Liver (tissue), 9 donors: Measurements from ENCODE around the gene CXorf38. TPM values are rescaled to one million over a fixed set of nuclear protein-coding genes. Genes with fewer than 3 reads are reported as not detected.
"Not testable (repeated sequence)": the region's sequence is repeated elsewhere in the genome, so short reads cannot be mapped to it uniquely, and the experiment has no call there.

ENCODE experiments used
- DNase-seq: peaks from one replicate; pipeline ENCODE4 v3.0.0-alpha.2; 2017; ENCODE audit warnings: low spot score
- H3K27ac ChIP-seq, 2 donors: one replicate each; pipeline ENCODE4 v1.7.0; 2013; ENCODE audit warnings: inconsistent platforms in 2 of 2, low read length in 2 of 2, control low read depth in 1 of 2, low read depth in 1 of 2, mild to moderate bottlenecking in 1 of 2
- H3K27me3 ChIP-seq, 4 donors: one replicate each; pipeline versions ENCODE4 v1.6.1 to v1.7.0; 2013; ENCODE audit warnings: low read length in 3 of 4, inconsistent platforms in 1 of 4, mild to moderate bottlenecking in 1 of 4, moderate library complexity in 1 of 4; ENCODE audit not compliant: control insufficient read depth in 4 of 4, insufficient read depth in 4 of 4
- H3K36me3 ChIP-seq, 4 donors: one replicate each; pipeline versions ENCODE4 v1.6.1 to v1.7.0; 2013; ENCODE audit warnings: low read length in 3 of 4, mild to moderate bottlenecking in 3 of 4, low read depth in 1 of 4, moderate library complexity in 1 of 4; ENCODE audit not compliant: control insufficient read depth in 4 of 4, insufficient read depth in 3 of 4
- H3K4me1 ChIP-seq, 4 donors: one replicate each; pipeline versions ENCODE4 v1.6.1 to v1.7.0; 2013; ENCODE audit warnings: low read length in 3 of 4, mild to moderate bottlenecking in 3 of 4, moderate library complexity in 1 of 4; ENCODE audit not compliant: control insufficient read depth in 4 of 4, insufficient read depth in 4 of 4
- H3K4me3 ChIP-seq, 3 donors: one replicate each; pipeline versions ENCODE4 v1.6.1 to v1.7.0; 2013; ENCODE audit warnings: low read length in 3 of 3, control low read depth in 1 of 3, low read depth in 1 of 3, mild to moderate bottlenecking in 1 of 3
- H3K9ac ChIP-seq, 2 donors: one replicate each; pipeline ENCODE4 v1.7.0; 2013; ENCODE audit warnings: low read length in 2 of 2, mild to moderate bottlenecking in 2 of 2, moderate library complexity in 2 of 2, control low read depth in 1 of 2, low read depth in 1 of 2
- H3K9me3 ChIP-seq, 4 donors: one replicate each; pipeline versions ENCODE4 v1.6.1 to v1.7.0; 2013; ENCODE audit warnings: low read length in 3 of 4; ENCODE audit not compliant: control insufficient read depth in 4 of 4
- ATF3 ChIP-seq: IDR thresholded peaks from 2 replicates; pipeline ENCODE4 v1.6.1; 2016; ENCODE audit warnings: antibody characterized with exemption
- GABPA ChIP-seq, 2 donors: IDR thresholded peaks in 1 of 2; conservative IDR thresholded peaks in 1 of 2; 2 replicates each; pipeline ENCODE4 v1.6.1; 2016; ENCODE audit warnings: antibody characterized with exemption in 2 of 2, mild to moderate bottlenecking in 1 of 2, moderate library complexity in 1 of 2
- JUND ChIP-seq, 2 donors: IDR thresholded peaks; 2 replicates each; pipeline ENCODE4 v1.6.1; 2016; ENCODE audit warnings: antibody characterized with exemption in 2 of 2
- REST ChIP-seq: IDR thresholded peaks from 2 replicates; pipeline ENCODE4 v1.6.1; 2016; ENCODE audit warnings: antibody characterized with exemption, mild to moderate bottlenecking
- TAF1 ChIP-seq: conservative IDR thresholded peaks from 2 replicates; pipeline ENCODE4 v1.6.1; 2016; ENCODE audit warnings: antibody characterized with exemption, mild to moderate bottlenecking
- WGBS: extraction: QIAGEN DNeasy Blood & Tissue Kit; methylation state at CpG from one replicate; pipeline ENCODE4 v1.1.7; 2013; 5-methylcytosine and 5-hydroxymethylcytosine counted together
- polyA plus RNA-seq, 2 donors: library from polyadenylated mRNA; stranded (reverse) in 1 of 2; unstranded in 1 of 2; fragments of 200-250 nt in 1 of 2; fragments of >200 nt in 1 of 2; fragmentation: Nextera tagmentation in 1 of 2; extraction: Ambion mirVana in 1 of 2; gene quantifications; one replicate each; pipeline versions ENCODE4 v1.2.1 to v1.2.3, GENCODE V29; 2013 to 2015
- total RNA-seq, 2 donors: library from RNA; depleted of rRNA; stranded (reverse); fragments of >200 nt; gene quantifications; one replicate each; pipeline ENCODE4 v1.2.3, GENCODE V29; 2014
- TF ChIP-seq, protein P1 (sequence below): IDR thresholded peaks from 2 replicates; pipeline ENCODE4 v1.6.1; 2016; ENCODE audit warnings: antibody characterized with exemption
- donor health status: healthy.
- donor health status: healthy.
- donor health status: healthy.
- donor health status: healthy.
- donor health status: healthy.

Gene CXorf38
- total and polyA plus RNA-seq, 4 donors, result 3.7 to 8.3 (median 5.7) TPM

- 18% methylated on average over 1 of the region's 1 CpG for WGBS
- not testable (repeated sequence) for H3K4me1 ChIP-seq, H3K9ac ChIP-seq, DNase-seq, H3K4me3 ChIP-seq, H3K27ac ChIP-seq, H3K27me3 ChIP-seq, H3K9me3 ChIP-seq
- H3K36me3 ChIP-seq, result peaks cover 0 to 10% (median 5%) of the 10 kb centered on the region in 4 donors
Measured at GRCh38 chrX:40587623-40588022, 59.7 kb downstream of the CXorf38 start.

DNA sequence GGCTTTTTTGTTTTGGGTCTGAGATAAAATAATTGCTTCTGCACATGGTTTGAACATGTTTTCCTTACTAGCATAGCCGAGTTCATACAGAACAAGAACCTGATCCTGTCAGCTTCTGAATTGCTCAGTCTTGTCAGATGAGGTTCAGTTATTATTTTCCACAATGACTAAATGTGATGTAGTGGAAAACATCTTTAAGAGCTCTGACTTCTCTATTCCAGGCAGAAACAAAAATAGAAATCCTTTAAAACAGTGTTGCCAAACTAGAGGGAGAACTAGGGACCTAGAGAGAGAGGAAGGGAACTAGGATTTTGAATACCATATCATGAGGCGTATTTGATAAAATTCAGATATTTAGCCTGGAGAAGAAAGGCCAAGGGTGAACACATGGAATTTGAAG lies 64.5 kb downstream of the CXorf38 start:
- H3K4me1 ChIP-seq, result peaks cover 0 to 13% (median 3%) of the 10 kb centered on the region in 4 donors
- H3K9me3 ChIP-seq, result no peaks in the 10 kb centered on the region
- H3K27ac ChIP-seq, result no peak overlapping the region
- no peak overlapping the region for H3K4me3 ChIP-seq
- no peak for DNase-seq
- 87% methylated on average over 2 of the region's 2 CpGs for WGBS
- H3K9ac ChIP-seq, result no peak overlapping the region
- H3K27me3 ChIP-seq, result no peaks in the 10 kb centered on the region
- TF ChIP-seq ATF3, result no peak
- TF ChIP-seq, protein P1, sequence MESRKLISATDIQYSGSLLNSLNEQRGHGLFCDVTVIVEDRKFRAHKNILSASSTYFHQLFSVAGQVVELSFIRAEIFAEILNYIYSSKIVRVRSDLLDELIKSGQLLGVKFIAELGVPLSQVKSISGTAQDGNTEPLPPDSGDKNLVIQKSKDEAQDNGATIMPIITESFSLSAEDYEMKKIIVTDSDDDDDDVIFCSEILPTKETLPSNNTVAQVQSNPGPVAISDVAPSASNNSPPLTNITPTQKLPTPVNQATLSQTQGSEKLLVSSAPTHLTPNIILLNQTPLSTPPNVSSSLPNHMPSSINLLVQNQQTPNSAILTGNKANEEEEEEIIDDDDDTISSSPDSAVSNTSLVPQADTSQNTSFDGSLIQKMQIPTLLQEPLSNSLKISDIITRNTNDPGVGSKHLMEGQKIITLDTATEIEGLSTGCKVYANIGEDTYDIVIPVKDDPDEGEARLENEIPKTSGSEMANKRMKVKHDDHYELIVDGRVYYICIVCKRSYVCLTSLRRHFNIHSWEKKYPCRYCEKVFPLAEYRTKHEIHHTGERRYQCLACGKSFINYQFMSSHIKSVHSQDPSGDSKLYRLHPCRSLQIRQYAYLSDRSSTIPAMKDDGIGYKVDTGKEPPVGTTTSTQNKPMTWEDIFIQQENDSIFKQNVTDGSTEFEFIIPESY, result no peak
- no peak for TF ChIP-seq JUND (IDR thresholded peaks at IDR 0.05)
- no peak for TF ChIP-seq TAF1
- no peak for TF ChIP-seq GABPA (IDR thresholded peaks at IDR 0.05 in 1 of 2, conservative IDR thresholded peaks at IDR 0.05 in 1 of 2)
- no peak for TF ChIP-seq REST
- no peaks in the 10 kb centered on the region for H3K36me3 ChIP-seq

DNA sequence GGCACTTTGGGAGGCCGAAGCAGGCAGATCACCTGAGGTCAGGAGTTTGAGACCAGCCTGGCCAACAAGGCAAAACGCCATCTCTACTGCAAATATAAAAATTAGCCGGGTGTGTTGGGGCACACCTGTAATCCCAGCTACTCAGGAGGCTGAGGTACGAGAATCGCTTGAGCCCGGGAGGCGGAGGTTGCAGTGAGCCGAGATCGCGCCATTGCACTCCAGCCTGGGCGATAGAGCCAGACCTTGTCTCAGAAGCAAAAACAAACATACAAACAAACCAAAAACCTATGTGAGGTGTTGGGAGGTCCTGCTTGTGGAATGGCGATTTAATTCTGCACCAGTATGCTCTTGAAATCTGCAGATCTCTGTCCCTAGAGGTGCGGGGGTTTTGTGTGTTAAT lies 65.2 kb downstream of the CXorf38 start:
- not testable (repeated sequence) for H3K9me3 ChIP-seq, DNase-seq, H3K27me3 ChIP-seq, H3K36me3 ChIP-seq, H3K27ac ChIP-seq, H3K4me3 ChIP-seq, H3K9ac ChIP-seq
- peaks cover 0 to 13% (median 3%) of the 10 kb centered on the region in 4 donors for H3K4me1 ChIP-seq
- WGBS, result 95% methylated on average over 13 of the region's 13 CpGs
